NCI-H345 treated with DMSO at 0.1 percent for 48 hours (cell line): ENCODE measurements around the gene OPRD1.

Source experiments
- DNase-seq: peaks from one replicate; lab custom pipeline; 2025; ENCODE audit not compliant: unreplicated experiment; lab: John Stamatoyannopoulos, UW

The OPRD1 gene

DNA sequence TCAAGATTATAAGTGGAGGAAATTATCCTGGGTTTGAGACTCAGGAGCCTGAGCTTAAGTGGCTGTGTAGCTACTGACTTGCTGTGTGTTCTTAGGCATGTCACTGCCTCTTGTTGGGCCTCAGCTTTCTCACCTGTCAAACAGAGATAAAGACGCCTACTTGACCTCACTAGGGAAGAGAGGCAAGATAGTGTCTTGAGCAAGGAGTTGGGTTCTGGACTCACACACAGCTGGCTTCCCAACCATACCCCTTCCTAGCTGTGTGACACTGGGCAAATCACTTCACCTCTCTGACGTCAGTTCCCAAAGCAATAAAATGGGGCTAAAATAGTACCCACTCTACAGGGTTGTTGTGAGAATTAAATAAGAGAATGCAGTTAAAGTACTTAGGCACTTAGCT is 90.8 kb downstream of the OPRD1 start:
- DNase-seq: no peak

GRCh38 chr1:28905921-28906666 is 94.1 kb downstream of the OPRD1 start:
- DNase-seq: no peak

- no peak for DNase-seq
Measured at GRCh38 chr1:28909198-28909597, 97.2 kb downstream of the OPRD1 start.

DNA sequence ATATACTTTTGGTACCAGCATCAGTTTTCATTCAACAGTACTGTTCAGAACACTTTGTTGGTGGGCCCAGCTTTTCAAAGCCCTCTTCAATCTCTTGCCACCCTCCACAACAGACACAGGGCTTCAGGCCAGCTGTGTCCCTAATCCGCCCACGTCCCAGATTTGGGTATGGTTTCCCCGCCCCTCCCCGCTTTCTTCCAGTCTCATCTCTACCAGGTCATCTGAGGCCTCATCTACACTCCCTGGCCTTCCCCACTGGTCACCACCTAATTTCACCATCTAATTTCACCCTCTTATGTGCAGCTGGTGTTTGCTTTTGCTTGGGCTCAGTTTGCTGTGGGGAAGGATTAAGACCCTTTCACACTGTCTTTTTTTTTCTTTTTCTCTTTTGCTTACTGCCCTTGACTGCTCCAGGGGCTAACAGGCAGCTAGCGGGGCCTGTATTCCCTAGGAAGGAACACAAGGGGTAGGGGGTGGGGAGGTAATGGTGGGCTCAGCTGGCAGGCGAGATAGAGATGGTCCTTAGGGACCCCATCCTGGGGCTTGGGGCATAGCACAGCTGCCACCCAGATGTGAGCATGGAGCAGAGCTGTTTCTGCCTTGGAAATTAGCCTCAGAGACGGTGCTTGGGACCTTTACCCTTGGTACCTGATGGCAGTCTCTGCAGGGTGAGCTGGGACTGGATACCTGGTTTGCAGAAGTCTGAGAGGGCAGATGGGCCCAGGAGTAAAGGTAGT is 98.6 kb downstream of the OPRD1 start:
- DNase-seq: no peak

- no peak for DNase-seq
Measured at GRCh38 chr1:28913786-28914227, 101.8 kb downstream of the OPRD1 start.

DNA sequence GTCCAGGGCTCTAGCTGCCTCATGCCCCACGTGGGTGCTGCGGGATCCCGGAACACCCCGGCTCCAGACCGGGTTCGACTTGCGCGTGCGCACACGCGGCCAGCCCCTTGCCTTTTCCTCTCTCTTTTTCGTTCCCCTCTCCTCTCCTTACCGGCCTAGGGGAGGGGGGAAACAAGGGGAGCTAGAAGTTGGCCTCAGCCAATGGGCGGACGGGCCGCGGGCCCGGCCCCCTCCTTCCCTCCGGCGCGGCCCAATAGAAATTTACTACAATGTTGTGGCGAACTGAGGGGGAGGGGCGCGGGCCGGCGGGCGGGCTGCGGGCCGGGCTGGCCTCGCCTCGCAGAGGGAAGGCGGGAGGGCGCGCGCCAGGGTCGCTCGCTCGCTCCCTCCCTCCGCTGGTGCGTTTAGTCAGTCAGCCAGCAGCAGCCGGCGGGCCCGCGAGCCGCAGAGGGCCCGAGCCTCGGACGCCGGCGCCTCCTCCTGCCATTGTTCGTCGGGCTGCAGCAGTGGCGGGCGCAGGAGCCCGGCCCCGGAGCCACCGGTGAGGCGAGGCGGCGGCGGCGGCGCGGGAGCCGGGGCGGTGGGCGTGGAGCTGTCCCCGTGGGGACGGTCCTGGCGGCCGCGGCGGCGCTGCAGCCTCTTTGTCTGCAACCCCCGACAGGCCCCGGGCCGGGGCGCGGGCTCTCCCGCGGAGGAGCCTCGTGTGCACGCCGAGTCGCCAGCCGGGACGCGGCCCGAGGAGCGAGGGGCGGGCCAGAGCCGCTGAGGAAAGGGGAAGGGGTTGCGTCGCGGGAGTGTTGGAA is 102.5 kb downstream of the OPRD1 start, which contains the start of gene EPB41:
TSS of gene EPB41 (plus strand) at position 342 of the 803 bp plus-strand sequence. CDS start 72,869 bp downstream, outside the sequence.
- DNase-seq: peak; percentile 96

GRCh38 chr1:28915031-28915895 is 103.3 kb downstream of the OPRD1 start:
- peak; percentile 45 for DNase-seq

- DNase-seq: no peak
Measured at GRCh38 chr1:28917757-28918118, 105.8 kb downstream of the OPRD1 start.
